Stimulated activated naive B cell treated with anti-CD40 and anti-IgM and Interleukin-4, amounts not matched to agents 10 μg/mL and 1 μg/mL and 100 μg/mL, for 72 hours (primary cell): ENCODE data around the gene QRFP.

Experiments
- ATAC-seq, 2 donors: fragments of 150-1000 bp; cut with Tn5 transposase; replicated peaks; 2 replicates each; pipeline ENCODE4 v1.10.0; 2021; ENCODE audit warnings: moderate library complexity in 1 of 2
- DNase-seq: peaks from one replicate; pipeline ENCODE4 v3.0.0; 2021
- H3K27ac Mint-ChIP-seq: one replicate; pipeline ENCODE4 v1.8.0; 2022; ENCODE audit warnings: mild to moderate bottlenecking, mixed read lengths
- H3K27me3 Mint-ChIP-seq, 2 donors: one replicate each; pipeline ENCODE4 v1.8.0; 2022; ENCODE audit warnings: mixed read lengths in 2 of 2
- H3K36me3 Mint-ChIP-seq, 2 donors: one replicate each; pipeline ENCODE4 v1.8.0; 2022; ENCODE audit warnings: mixed read lengths in 2 of 2, mild to moderate bottlenecking in 1 of 2
- H3K4me1 Mint-ChIP-seq, 2 donors: one replicate each; pipeline ENCODE4 v1.8.0; 2022; ENCODE audit warnings: mixed read lengths in 2 of 2, mild to moderate bottlenecking in 1 of 2
- H3K4me3 Mint-ChIP-seq, 2 donors: one replicate each; pipeline ENCODE4 v1.8.0; 2022; ENCODE audit warnings: mild to moderate bottlenecking in 2 of 2, mixed read lengths in 2 of 2, moderate library complexity in 1 of 2
- H3K9me3 Mint-ChIP-seq, 2 donors: one replicate each; pipeline ENCODE4 v1.8.0; 2022; ENCODE audit warnings: mixed read lengths in 2 of 2, mild to moderate bottlenecking in 1 of 2

Gene QRFP

GRCh38 chr9:130897848-130898551 lies 1.4 kb upstream of the QRFP start:
- H3K36me3 Mint-ChIP-seq: peaks cover 0 to 6% of the 10 kb centered on the region in 2 donors
- H3K9me3 Mint-ChIP-seq: no peaks in the 10 kb centered on the region
- peaks cover 5 to 6% of the 10 kb centered on the region in 2 donors for H3K4me1 Mint-ChIP-seq
- H3K27ac Mint-ChIP-seq: no peak overlapping the region
- no peak for ATAC-seq
- DNase-seq: no peak
- H3K4me3 Mint-ChIP-seq: no peak overlapping the region
- peaks cover 11 to 13% of the 10 kb centered on the region in 2 donors for H3K27me3 Mint-ChIP-seq

GRCh38 chr9:130897105-130897751 lies 616 bp upstream of the QRFP start:
- H3K4me1 Mint-ChIP-seq: peaks cover 6 to 7% of the 10 kb centered on the region in 2 donors
- peaks cover 0 to 7% of the 10 kb centered on the region in 2 donors for H3K36me3 Mint-ChIP-seq
- DNase-seq: no peak
- no peak for ATAC-seq
- no peak overlapping the region for H3K27ac Mint-ChIP-seq
- H3K27me3 Mint-ChIP-seq: peaks cover 11 to 13% of the 10 kb centered on the region in 2 donors
- no peaks in the 10 kb centered on the region for H3K9me3 Mint-ChIP-seq
- no peak overlapping the region for H3K4me3 Mint-ChIP-seq

- H3K27ac Mint-ChIP-seq: no peak overlapping the region
- H3K27me3 Mint-ChIP-seq: peaks cover 5 to 9% of the 10 kb centered on the region in 2 donors
- DNase-seq: no peak
- peaks cover 0 to 10% of the 10 kb centered on the region in 2 donors for H3K36me3 Mint-ChIP-seq
- no peak for ATAC-seq
- H3K4me1 Mint-ChIP-seq: peaks cover 6 to 7% of the 10 kb centered on the region in 2 donors
- no peak overlapping the region for H3K4me3 Mint-ChIP-seq
- no peaks in the 10 kb centered on the region for H3K9me3 Mint-ChIP-seq
Measured at GRCh38 chr9:130895481-130896232, 955 bp downstream of the QRFP start.

- H3K27ac Mint-ChIP-seq: no peak overlapping the region
- no peaks in the 10 kb centered on the region for H3K9me3 Mint-ChIP-seq
- H3K4me3 Mint-ChIP-seq: no peak overlapping the region
- peaks cover 6 to 7% of the 10 kb centered on the region in 2 donors for H3K4me1 Mint-ChIP-seq
- DNase-seq (no peak), ATAC-seq (no peak)
- peaks cover 0 to 5% of the 10 kb centered on the region in 2 donors for H3K27me3 Mint-ChIP-seq
- peaks cover 0 to 10% of the 10 kb centered on the region in 2 donors for H3K36me3 Mint-ChIP-seq
Measured at GRCh38 chr9:130895038-130895437, 1.6 kb downstream of the QRFP start.

- no peak for DNase-seq
- peak overlapping the region; percentile 31 for H3K27ac Mint-ChIP-seq
Measured at GRCh38 chr9:130894546-130894945, 2.1 kb downstream of the QRFP start.

GRCh38 chr9:130893341-130894101 lies 3.1 kb downstream of the QRFP start:
- peak; percentile 71 to 82 for ATAC-seq
- peaks cover 0 to 14% of the 10 kb centered on the region in 2 donors for H3K36me3 Mint-ChIP-seq
- DNase-seq: no peak
- peak overlapping the region; percentile 85 for H3K27ac Mint-ChIP-seq
- H3K4me1 Mint-ChIP-seq: peaks cover 6 to 7% of the 10 kb centered on the region in 2 donors
- no peaks in the 10 kb centered on the region for H3K9me3 Mint-ChIP-seq
- no peaks in the 10 kb centered on the region for H3K27me3 Mint-ChIP-seq
- H3K4me3 Mint-ChIP-seq: peak overlapping the region in 1 of 2 donors; percentile 50

More at GRCh38 chr9:130894546-130894945, 2.1 kb downstream of the QRFP start:
- ATAC-seq: no peak
- Mint-ChIP-seq H3K4me1 (peaks cover 6 to 7% of the 10 kb centered on the region in 2 donors), H3K27me3 (peaks cover 0 to under 1% of the 10 kb centered on the region in 2 donors), H3K9me3 (no peaks in the 10 kb centered on the region), H3K36me3 (peaks cover 0 to 10% of the 10 kb centered on the region in 2 donors), H3K4me3 (no peak overlapping the region)

GRCh38 chr9:130892477-130893304 lies 3.9 kb downstream of the QRFP start:
- no peak overlapping the region for H3K27ac Mint-ChIP-seq

GRCh38 chr9:130891688-130892476 lies 4.7 kb downstream of the QRFP start:
- H3K9me3 Mint-ChIP-seq: no peaks in the 10 kb centered on the region
- H3K36me3 Mint-ChIP-seq: peaks cover 2 to 28% of the 10 kb centered on the region in 2 donors
- no peaks in the 10 kb centered on the region for H3K27me3 Mint-ChIP-seq
- H3K27ac Mint-ChIP-seq: no peak overlapping the region
- H3K4me3 Mint-ChIP-seq: no peak overlapping the region
- DNase-seq: no peak
- ATAC-seq: no peak
- H3K4me1 Mint-ChIP-seq: peaks cover 6 to 7% of the 10 kb centered on the region in 2 donors

More at GRCh38 chr9:130892477-130893304, 3.9 kb downstream of the QRFP start:
- H3K4me3 Mint-ChIP-seq: peak overlapping the region in 1 of 2 donors; percentile 14
- ATAC-seq (no peak), DNase-seq (no peak)
- H3K36me3 Mint-ChIP-seq: peaks cover 0 to 20% of the 10 kb centered on the region in 2 donors
- no peaks in the 10 kb centered on the region for H3K9me3 Mint-ChIP-seq
- no peaks in the 10 kb centered on the region for H3K27me3 Mint-ChIP-seq
- H3K4me1 Mint-ChIP-seq: peaks cover 6 to 7% of the 10 kb centered on the region in 2 donors

- DNase-seq: no peak
Measured at GRCh38 chr9:130890870-130891687, 5.5 kb downstream of the QRFP start.

GRCh38 chr9:130890124-130890523 lies 6.5 kb downstream of the QRFP start:
- no peak for ATAC-seq
- Mint-ChIP-seq H3K4me1 (peaks cover 6 to 7% of the 10 kb centered on the region in 2 donors), H3K27ac (no peak overlapping the region), H3K27me3 (no peaks in the 10 kb centered on the region), H3K4me3 (no peak overlapping the region), H3K36me3 (peaks cover 16 to 46% of the 10 kb centered on the region in 2 donors), H3K9me3 (no peaks in the 10 kb centered on the region)
- DNase-seq: no peak

More at GRCh38 chr9:130890870-130891687, 5.5 kb downstream of the QRFP start:
- Mint-ChIP-seq H3K27ac (no peak overlapping the region), H3K9me3 (no peaks in the 10 kb centered on the region), H3K4me1 (peaks cover 6 to 7% of the 10 kb centered on the region in 2 donors), H3K27me3 (no peaks in the 10 kb centered on the region), H3K36me3 (peaks cover 9 to 36% of the 10 kb centered on the region in 2 donors), H3K4me3 (no peak overlapping the region)
- ATAC-seq: no peak

GRCh38 chr9:130888146-130888885 lies 8.3 kb downstream of the QRFP start:
- Mint-ChIP-seq H3K27ac (no peak overlapping the region), H3K9me3 (no peaks in the 10 kb centered on the region), H3K27me3 (no peaks in the 10 kb centered on the region), H3K4me1 (peaks cover under 1 to 2% of the 10 kb centered on the region in 2 donors), H3K4me3 (no peak overlapping the region), H3K36me3 (peaks cover 30 to 55% of the 10 kb centered on the region in 2 donors)
- ATAC-seq: no peak
- DNase-seq: no peak
